ENCODE data around the gene CERK. TPM values are rescaled to one million over a fixed set of nuclear protein-coding genes. Genes with fewer than 3 reads are reported as not detected.
A peak's percentile ranks its signal among the peaks of the same experiment; 100 is the strongest.

Gene CERK
- total RNA-seq, 2 experiments from 2014 or later = 38.4 to 41.8 TPM

GRCh38 chr22:46657655-46657953 lies 80.4 kb downstream of the CERK start:
- Mint-ChIP-seq H3K4me3 (no peak overlapping the region), H3K27ac (no peak overlapping the region), H3K36me3 (ENCODE audit: low read depth) (peaks cover 2% of the 10 kb centered on the region), H3K4me1 (ENCODE audit: low read depth) (peaks cover 37% of the 10 kb centered on the region), H3K27me3 (no peaks in the 10 kb centered on the region), H3K9me3 (no peaks in the 10 kb centered on the region)
- POLR2A ChIA-PET = interaction anchor here (1.2 kb wide), 1 partner anchor 17 kb away, joined by 3 read pairs; no protein-coding TSS in a partner anchor
- DNase-seq (no peak), ATAC-seq (no peak)
- CTCF ChIA-PET = no interaction called here
- intact Hi-C loops (cut with micrococcal nuclease) = no loop called here
- TF ChIP-seq CTCF (IDR thresholded peaks at IDR 0.05) = no peak

DNA sequence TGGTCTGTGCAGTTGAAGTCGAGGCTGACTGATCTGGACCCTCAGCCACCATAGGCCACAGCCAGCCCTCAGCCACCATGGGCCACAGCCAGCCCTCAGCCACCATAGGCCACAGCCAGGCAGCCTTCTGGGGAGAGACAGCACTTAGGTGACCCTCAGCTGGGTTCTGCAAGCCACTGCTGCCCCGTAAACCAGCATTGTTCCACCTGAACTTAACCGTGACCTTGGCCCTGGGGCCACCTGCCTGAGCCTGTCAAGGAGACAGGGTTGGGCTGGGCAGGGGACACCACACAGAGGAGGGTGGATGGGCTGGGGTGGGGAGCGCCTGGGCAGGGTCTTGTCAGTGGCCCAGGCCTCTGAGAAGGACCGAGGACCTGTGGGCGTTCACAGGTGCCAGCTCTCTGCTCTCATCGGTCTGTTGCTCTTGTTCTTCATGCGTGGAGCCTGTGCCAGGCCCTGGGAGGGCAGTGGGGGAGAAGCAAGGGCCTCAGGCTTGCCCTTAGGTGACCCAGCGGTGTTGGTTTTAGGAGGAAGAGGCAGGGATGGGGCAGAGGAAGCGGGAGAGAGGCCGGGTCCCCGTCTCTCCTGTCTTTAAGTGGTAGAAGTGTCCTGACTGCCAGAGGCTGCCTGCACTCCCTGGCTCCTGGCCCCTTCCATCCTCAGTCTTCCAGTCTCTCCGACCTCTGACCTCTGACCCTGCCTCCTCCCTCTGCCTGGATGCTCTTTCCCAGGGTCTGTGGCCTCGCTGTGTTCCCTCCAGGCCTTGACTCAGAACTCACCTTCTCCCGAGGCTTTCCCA lies 81.0 kb downstream of the CERK start:
- no peak for DNase-seq
- CTCF ChIA-PET = no interaction called here
- TF ChIP-seq CTCF (IDR thresholded peaks at IDR 0.05) = no peak
- POLR2A ChIA-PET = interaction anchor here (0.9 to 1.2 kb wide), 2 partner anchors 14 to 17 kb away, joined by 3 read pairs; no protein-coding TSS in a partner anchor
- Mint-ChIP-seq H3K4me1 (ENCODE audit: low read depth) (peaks cover 40% of the 10 kb centered on the region), H3K4me3 (no peak overlapping the region), H3K9me3 (no peaks in the 10 kb centered on the region), H3K36me3 (ENCODE audit: low read depth) (peaks cover 2% of the 10 kb centered on the region), H3K27me3 (no peaks in the 10 kb centered on the region), H3K27ac (no peak overlapping the region)
- intact Hi-C loops (cut with micrococcal nuclease) = no loop called here
- ATAC-seq = no peak

GRCh38 chr22:46655861-46656608 lies 82.0 kb downstream of the CERK start:
- intact Hi-C loops (cut with micrococcal nuclease) = no loop called here
- no peak for ATAC-seq
- Mint-ChIP-seq H3K9me3 (no peaks in the 10 kb centered on the region), H3K27ac (no peak overlapping the region), H3K36me3 (ENCODE audit: low read depth) (peaks cover 2% of the 10 kb centered on the region), H3K27me3 (no peaks in the 10 kb centered on the region), H3K4me3 (no peak overlapping the region), H3K4me1 (ENCODE audit: low read depth) (peaks cover 40% of the 10 kb centered on the region)
- ChIA-PET POLR2A (interaction anchor here (0.9 kb wide), 1 partner anchor 15 kb away, joined by 3 read pairs; no protein-coding TSS in a partner anchor), CTCF (interaction anchor here (1.2 kb wide), 1 partner anchor 75 kb away, joined by 3 read pairs; no protein-coding TSS in a partner anchor)
- no peak for DNase-seq
- no peak for TF ChIP-seq CTCF (IDR thresholded peaks at IDR 0.05)

DNA sequence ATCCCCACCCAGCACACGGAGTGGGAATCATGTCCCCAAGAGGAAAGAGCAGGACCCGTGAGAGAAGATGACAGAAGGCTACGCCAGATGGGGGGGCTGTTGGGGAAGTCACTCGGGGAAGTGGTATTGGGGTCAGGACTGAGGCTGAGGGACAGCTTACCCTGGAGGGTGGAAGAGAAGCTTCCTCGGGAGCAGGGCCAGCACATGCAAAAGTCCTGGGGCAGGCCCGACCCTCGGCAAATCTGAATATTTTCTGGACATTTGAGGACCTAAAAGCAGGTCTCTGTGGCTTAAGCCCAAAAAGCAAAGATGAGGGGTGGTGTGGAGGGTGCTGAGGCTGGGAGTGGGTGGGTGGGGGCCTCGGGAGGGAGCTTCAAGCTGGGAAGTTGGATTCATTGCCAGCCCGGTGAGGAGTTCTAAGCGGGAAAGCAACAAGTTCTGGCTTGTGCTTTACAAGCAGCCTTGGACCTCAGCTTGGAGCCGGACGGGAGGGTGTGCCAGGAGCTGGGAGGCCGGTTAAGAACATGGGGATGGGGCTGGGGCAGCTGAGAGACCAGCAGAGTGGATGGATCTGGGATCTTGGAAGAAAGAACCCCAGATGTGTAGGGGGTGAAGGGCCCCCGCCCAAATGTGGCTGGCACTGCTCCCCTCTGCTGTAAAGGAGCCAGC lies 83.0 kb downstream of the CERK start:
- Mint-ChIP-seq H3K4me3 (no peak overlapping the region), H3K4me1 (ENCODE audit: low read depth) (peaks cover 30% of the 10 kb centered on the region), H3K36me3 (ENCODE audit: low read depth) (peaks cover 2% of the 10 kb centered on the region), H3K27me3 (no peaks in the 10 kb centered on the region), H3K9me3 (no peaks in the 10 kb centered on the region), H3K27ac (peak overlapping the region; percentile 73)
- POLR2A ChIA-PET = no interaction called here
- ATAC-seq (no peak), DNase-seq (no peak)
- CTCF ChIA-PET = interaction anchor here (1.2 kb wide), 1 partner anchor 76 kb away, joined by 3 read pairs; no protein-coding TSS in a partner anchor
- TF ChIP-seq CTCF (IDR thresholded peaks at IDR 0.05) = no peak
- intact Hi-C loops (cut with micrococcal nuclease) = no loop called here
